ENCODE data around the gene TPBGL. TPM values are rescaled to one million over a fixed set of nuclear protein-coding genes. Genes with fewer than 3 reads are reported as not detected.

The TPBGL gene
- total RNA-seq, 1 experiment from 2014 or later, result not detected

GRCh38 chr11:75245356-75246005 lies 4.9 kb downstream of the TPBGL start:
- no peak for DNase-seq (ENCODE audit: low spot score)

GRCh38 chr11:75246006-75246670 lies 5.6 kb downstream of the TPBGL start:
- DNase-seq (ENCODE audit: low spot score), result no peak

GRCh38 chr11:75246671-75247350 lies 6.2 kb downstream of the TPBGL start:
- DNase-seq (ENCODE audit: low spot score), result no peak

GRCh38 chr11:75248924-75249256 lies 8.3 kb downstream of the TPBGL start:
- no peak for DNase-seq (ENCODE audit: low spot score)

- no peak for DNase-seq (ENCODE audit: low spot score)
Observed at GRCh38 chr11:75249704-75250103, 9.1 kb downstream of the TPBGL start.

GRCh38 chr11:75254326-75254725 lies 13.8 kb downstream of the TPBGL start:
- no peak for DNase-seq (ENCODE audit: low spot score)

- DNase-seq (ENCODE audit: low spot score), result no peak
Observed at GRCh38 chr11:75260396-75261170, 20.0 kb downstream of the TPBGL start.

- no peak for DNase-seq (ENCODE audit: low spot score)
Observed at GRCh38 chr11:75261902-75262361, 21.4 kb downstream of the TPBGL start.

- no peak for DNase-seq (ENCODE audit: low spot score)
Observed at GRCh38 chr11:75262436-75262835, 21.9 kb downstream of the TPBGL start.

GRCh38 chr11:75262961-75263852 lies 22.6 kb downstream of the TPBGL start:
- DNase-seq (ENCODE audit: low spot score), result no peak

- DNase-seq (ENCODE audit: low spot score), result no peak
Observed at GRCh38 chr11:75263944-75264349, 23.4 kb downstream of the TPBGL start.

GRCh38 chr11:75264356-75264755 lies 23.8 kb downstream of the TPBGL start:
- no peak for DNase-seq (ENCODE audit: low spot score)

GRCh38 chr11:75264971-75265370 lies 24.4 kb downstream of the TPBGL start:
- no peak for DNase-seq (ENCODE audit: low spot score)

- no peak for DNase-seq (ENCODE audit: low spot score)
Observed at GRCh38 chr11:75265851-75266531, 25.4 kb downstream of the TPBGL start.

GRCh38 chr11:75267171-75267970 lies 26.8 kb downstream of the TPBGL start:
- no peak for DNase-seq (ENCODE audit: low spot score)

GRCh38 chr11:75268626-75269366 lies 28.2 kb downstream of the TPBGL start:
- DNase-seq (ENCODE audit: low spot score), result no peak

GRCh38 chr11:75269367-75269660 lies 28.7 kb downstream of the TPBGL start:
- DNase-seq (ENCODE audit: low spot score), result no peak

GRCh38 chr11:75269896-75270295 lies 29.3 kb downstream of the TPBGL start:
- DNase-seq (ENCODE audit: low spot score), result no peak

- DNase-seq (ENCODE audit: low spot score), result peak; percentile 44
Observed at GRCh38 chr11:75270896-75271418, 30.4 kb downstream of the TPBGL start.

Data from HT-29 (cell line).